ENCODE data around the gene AFAP1.

DNA sequence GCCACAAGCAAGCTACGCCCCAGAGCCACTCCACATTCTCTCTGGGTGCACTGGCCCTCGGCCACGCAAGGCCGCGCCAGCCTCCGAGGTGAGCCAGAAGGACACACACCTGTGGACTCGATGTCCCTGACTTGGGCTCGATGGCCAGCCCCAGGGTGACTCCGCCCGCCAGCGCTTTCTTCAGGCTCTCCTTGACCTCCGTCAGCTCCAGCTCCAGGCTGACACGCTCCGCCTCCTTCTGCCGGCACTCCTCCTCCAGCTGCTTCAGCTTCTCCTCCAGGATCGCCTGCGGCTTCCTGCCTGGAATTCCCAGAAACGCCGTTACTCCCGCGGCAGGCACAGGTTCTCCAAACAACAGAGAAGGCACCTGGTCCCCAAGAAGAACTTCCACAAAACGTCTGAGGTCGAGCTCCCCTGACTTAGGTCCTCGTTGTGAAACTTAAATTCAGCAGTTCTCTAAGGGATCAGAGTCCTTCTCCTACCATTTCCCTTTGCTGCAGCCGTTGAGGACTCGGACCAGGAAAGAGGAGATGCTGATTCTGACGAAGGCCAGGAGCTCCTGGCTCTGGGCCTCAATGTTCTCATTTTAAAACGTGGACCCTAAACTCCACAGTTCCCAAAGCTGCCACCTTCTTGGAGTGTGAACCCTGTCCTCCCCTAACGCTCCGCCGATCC lies 166.8 kb downstream of the AFAP1 start:
- TF ChIP-seq, protein P1, sequence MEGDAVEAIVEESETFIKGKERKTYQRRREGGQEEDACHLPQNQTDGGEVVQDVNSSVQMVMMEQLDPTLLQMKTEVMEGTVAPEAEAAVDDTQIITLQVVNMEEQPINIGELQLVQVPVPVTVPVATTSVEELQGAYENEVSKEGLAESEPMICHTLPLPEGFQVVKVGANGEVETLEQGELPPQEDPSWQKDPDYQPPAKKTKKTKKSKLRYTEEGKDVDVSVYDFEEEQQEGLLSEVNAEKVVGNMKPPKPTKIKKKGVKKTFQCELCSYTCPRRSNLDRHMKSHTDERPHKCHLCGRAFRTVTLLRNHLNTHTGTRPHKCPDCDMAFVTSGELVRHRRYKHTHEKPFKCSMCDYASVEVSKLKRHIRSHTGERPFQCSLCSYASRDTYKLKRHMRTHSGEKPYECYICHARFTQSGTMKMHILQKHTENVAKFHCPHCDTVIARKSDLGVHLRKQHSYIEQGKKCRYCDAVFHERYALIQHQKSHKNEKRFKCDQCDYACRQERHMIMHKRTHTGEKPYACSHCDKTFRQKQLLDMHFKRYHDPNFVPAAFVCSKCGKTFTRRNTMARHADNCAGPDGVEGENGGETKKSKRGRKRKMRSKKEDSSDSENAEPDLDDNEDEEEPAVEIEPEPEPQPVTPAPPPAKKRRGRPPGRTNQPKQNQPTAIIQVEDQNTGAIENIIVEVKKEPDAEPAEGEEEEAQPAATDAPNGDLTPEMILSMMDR (IDR thresholded peaks at IDR 0.05) = no peak
- no peak for TF ChIP-seq POLR2A (IDR thresholded peaks at IDR 0.05)
- TF ChIP-seq POLR2AphosphoS5 (IDR thresholded peaks at IDR 0.05) = no peak
- no peak for TF ChIP-seq EP300 (IDR thresholded peaks at IDR 0.05)
